ENCODE results near the gene ATCAY.

ATCAY gene

DNA sequence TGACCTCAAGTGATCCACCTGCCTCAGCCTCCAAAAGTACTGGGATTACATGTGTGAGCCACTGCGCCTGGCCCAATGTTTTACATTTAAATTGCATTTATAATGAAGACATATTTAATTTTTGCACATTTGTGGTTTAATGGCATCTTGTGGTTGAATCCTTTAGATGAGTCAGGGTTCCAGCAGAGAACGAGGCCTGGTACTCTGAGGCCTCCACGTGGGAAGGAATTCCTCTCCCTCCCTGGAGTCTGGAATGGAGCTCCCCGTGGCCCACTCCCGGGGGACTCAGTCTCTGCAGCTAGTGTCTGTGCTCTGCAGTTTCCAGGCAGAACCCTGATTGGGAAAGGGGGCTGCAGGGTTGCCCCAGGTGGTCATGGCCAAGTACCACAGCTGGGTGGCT lies 35.9 kb upstream of the ATCAY start:
- H3K4me3 ChIP-seq (replicated peaks in 1 of 2; ENCODE audit: low read depth in 2 of 2, low read length in 2 of 2): no peak overlapping the region
- DNase-seq (ENCODE audit: low read depth in 2 of 2): peak in 1 of 2 donors; percentile 59
- TF ChIP-seq, protein P1, sequence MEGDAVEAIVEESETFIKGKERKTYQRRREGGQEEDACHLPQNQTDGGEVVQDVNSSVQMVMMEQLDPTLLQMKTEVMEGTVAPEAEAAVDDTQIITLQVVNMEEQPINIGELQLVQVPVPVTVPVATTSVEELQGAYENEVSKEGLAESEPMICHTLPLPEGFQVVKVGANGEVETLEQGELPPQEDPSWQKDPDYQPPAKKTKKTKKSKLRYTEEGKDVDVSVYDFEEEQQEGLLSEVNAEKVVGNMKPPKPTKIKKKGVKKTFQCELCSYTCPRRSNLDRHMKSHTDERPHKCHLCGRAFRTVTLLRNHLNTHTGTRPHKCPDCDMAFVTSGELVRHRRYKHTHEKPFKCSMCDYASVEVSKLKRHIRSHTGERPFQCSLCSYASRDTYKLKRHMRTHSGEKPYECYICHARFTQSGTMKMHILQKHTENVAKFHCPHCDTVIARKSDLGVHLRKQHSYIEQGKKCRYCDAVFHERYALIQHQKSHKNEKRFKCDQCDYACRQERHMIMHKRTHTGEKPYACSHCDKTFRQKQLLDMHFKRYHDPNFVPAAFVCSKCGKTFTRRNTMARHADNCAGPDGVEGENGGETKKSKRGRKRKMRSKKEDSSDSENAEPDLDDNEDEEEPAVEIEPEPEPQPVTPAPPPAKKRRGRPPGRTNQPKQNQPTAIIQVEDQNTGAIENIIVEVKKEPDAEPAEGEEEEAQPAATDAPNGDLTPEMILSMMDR (IDR thresholded peaks at IDR 0.05; ENCODE audit: low read depth, low read length): no peak

DNA sequence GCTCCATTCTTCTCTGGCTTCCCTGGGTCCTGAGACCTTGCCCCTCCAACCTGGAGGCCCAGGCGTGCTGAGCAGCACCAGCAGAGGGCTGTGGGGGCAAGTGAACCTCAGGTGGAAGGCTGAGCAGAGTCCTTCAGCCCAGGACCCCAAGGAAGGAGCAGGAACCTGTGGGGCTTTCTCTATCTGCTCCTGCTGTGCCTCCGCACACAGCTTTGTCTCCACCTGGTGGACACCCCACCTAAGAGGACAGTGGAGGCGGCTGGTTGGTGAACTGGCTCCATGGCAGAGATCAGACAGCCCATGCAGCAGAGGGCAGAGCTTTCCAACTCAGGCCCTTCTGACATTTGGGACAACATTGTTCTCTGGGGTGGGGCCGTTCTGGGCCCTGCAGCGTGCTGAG lies 31.4 kb upstream of the ATCAY start:
- DNase-seq (ENCODE audit: low read depth in 2 of 2): peak in 1 of 2 donors; percentile 32
- H3K4me3 ChIP-seq (replicated peaks in 1 of 2; ENCODE audit: low read depth in 2 of 2, low read length in 2 of 2): no peak overlapping the region
- TF ChIP-seq, protein P1 (IDR thresholded peaks at IDR 0.05; ENCODE audit: low read depth, low read length): peak; percentile 49

DNA sequence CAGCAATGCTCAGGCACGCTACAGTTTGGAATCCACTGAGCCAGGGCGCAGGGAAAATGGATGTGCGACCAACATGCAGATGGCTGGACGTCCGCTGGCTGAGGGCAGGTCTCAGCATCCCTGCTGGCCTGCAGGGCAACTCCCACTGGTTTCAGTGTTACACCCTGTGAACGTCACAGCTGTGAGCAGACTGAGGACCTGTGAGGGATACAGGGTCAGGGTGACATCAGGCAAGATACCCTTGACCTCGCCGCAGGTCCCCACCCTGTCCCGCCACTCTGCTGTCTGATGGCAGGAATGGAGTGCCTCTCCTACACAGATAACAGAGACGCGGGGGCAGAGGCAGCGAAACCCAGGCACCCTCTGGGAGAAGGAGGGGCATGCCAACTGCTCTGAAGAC lies 30.7 kb upstream of the ATCAY start:
- no peak for DNase-seq (ENCODE audit: low read depth in 2 of 2)
- H3K4me3 ChIP-seq (replicated peaks in 1 of 2; ENCODE audit: low read depth in 2 of 2, low read length in 2 of 2): no peak overlapping the region
- TF ChIP-seq, protein P1 (IDR thresholded peaks at IDR 0.05; ENCODE audit: low read depth, low read length): no peak

DNA sequence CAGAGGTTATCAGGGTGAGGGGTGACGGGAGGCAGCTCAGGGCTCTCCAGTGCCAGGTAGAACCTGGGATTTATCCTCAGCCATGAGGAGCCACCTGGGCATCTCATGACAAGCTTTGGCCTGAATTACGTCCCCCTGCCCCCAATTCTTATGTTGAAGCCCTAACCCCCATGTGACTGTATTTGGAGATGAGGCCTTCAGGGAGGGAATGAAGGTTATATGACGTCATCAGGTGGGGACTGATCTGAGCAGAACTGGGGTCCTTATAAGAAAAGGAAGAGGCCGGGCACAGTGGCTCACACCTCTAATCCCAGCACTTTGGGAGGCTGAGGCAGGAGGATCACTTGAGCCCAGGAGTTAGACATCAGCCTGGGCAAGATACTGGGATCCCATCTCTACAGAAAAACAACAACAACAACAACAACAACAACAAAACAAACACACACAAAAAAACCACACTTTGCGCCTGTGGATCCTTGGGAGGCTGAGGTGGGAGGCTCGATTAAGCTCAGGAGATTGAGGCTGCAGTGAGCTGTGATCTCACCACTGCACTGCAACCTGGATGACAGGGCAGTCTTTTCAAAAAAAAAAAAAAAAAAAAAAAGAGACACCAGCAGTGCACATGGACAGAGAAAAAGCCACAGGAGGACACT lies 30.0 kb upstream of the ATCAY start:
- H3K4me3 ChIP-seq (replicated peaks in 1 of 2; ENCODE audit: low read depth in 2 of 2, low read length in 2 of 2): no peak overlapping the region
- no peak for DNase-seq (ENCODE audit: low read depth in 2 of 2)
- TF ChIP-seq, protein P1 (IDR thresholded peaks at IDR 0.05; ENCODE audit: low read depth, low read length): no peak

DNA sequence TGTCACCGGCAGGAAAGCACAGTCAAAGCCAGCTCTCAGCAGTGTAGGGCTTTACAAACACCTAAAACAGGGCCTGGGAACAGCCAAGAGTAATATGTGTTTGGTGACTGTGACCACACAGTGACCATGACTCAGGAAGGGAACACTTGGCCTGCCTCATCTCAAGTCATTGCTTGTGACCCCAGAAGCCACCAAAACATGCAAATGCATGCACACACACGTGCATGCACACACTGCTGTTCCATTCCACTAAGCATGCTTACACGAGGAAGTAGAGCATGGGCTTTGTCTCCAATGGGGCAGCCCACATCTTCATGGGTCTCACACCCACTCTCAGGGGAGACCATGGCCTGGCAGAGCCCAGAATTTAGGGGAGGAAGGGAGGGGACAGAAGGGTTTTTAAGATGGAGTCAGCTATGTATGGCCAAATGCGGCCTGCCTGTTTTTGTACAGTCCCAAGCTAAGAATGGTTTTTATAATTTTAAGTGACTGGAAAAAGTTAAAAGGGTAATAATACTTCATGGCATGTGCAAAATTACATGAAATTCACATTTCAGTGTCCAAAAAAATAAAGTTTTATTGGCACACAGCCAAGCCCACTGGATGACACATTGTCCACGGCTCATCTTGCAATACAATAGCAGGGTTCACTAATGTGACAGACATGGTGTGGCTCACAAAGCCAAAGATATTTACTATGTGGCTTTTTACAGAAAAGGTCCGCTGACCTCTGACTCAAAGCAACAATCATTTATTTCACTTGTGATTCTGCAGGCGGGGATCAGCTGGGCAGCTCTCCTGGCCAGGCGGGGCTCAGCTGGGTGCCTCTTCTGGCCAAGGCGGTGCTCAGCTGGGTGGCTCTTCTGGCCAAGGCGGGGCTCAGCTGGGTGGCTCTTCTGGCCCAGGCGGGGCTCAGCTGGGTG lies 29.0 kb upstream of the ATCAY start:
- TF ChIP-seq, protein P1 (IDR thresholded peaks at IDR 0.05; ENCODE audit: low read depth, low read length): no peak
- peak in 1 of 2 donors; percentile 41 for DNase-seq (ENCODE audit: low read depth in 2 of 2)
- H3K4me3 ChIP-seq (replicated peaks in 1 of 2; ENCODE audit: low read depth in 2 of 2, low read length in 2 of 2): no peak overlapping the region

DNA sequence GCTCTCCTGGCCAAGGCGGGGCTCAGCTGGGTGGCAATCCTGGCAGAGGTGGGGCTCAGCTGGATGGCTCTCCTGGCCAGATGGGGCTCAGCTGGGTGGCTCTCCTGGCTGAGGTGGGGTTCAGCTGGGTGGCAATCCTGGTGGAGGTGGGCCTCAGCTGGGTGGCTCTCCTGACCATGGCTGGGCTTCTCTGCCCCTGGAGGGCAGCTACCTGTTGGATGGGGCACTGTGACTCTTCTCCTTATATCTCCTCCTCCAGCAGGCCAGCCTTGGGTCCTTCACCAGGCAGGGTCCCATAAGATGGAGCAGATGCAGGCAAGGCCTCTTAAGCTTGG lies 28.3 kb upstream of the ATCAY start:
- no peak for DNase-seq (ENCODE audit: low read depth in 2 of 2)
- TF ChIP-seq, protein P1 (IDR thresholded peaks at IDR 0.05; ENCODE audit: low read depth, low read length): no peak
- H3K4me3 ChIP-seq (replicated peaks in 1 of 2; ENCODE audit: low read depth in 2 of 2, low read length in 2 of 2): no peak overlapping the region

All from cardiac fibroblast (primary cell).